KMS-11 (cell line): ENCODE measurements around the gene ZBTB18.

Experiments
- H2AFZ ChIP-seq: fragments of 200-600 bp; sonication (generic); 2 replicates; pipeline ENCODE4 v1.6.1; 2016; ENCODE audit warnings: antibody characterized with exemption, mixed run types, low read depth
- H3K27ac ChIP-seq: fragments of 200-600 bp; sonication (generic); 2 replicates; pipeline ENCODE4 v1.6.1; 2016; ENCODE audit warnings: mild to moderate bottlenecking, mixed run types
- H3K27me3 ChIP-seq: fragments of 200-600 bp; sonication (generic); 2 replicates; pipeline ENCODE4 v1.6.1; 2017; ENCODE audit warnings: mild to moderate bottlenecking, low read depth, mixed run types, moderate library complexity; ENCODE audit not compliant: insufficient read depth
- H3K36me3 ChIP-seq: fragments of 200-600 bp; sonication (generic); 2 replicates; pipeline ENCODE4 v1.6.1; 2017; ENCODE audit warnings: mild to moderate bottlenecking, mixed run types; ENCODE audit not compliant: insufficient read depth
- H3K4me1 ChIP-seq: fragments of 200-600 bp; sonication (generic); 2 replicates; pipeline ENCODE4 v1.6.1; 2016; ENCODE audit warnings: mild to moderate bottlenecking, low read depth, mixed run types; ENCODE audit not compliant: poor library complexity, severe bottlenecking
- H3K4me2 ChIP-seq: fragments of 200-600 bp; sonication (generic); 2 replicates; pipeline ENCODE4 v1.7.0; 2016; ENCODE audit warnings: mild to moderate bottlenecking, mixed run types
- H3K4me3 ChIP-seq: fragments of 200-600 bp; sonication (generic); IDR thresholded peaks from 2 replicates; pipeline ENCODE4 v1.6.1; 2017; ENCODE audit warnings: low read depth, low read length, mixed read lengths; ENCODE audit not compliant: insufficient read depth
- H3K79me2 ChIP-seq: fragments of 200-600 bp; sonication (generic); 2 replicates; pipeline ENCODE4 v1.6.1; 2016; ENCODE audit warnings: low read depth, mixed run types; ENCODE audit not compliant: insufficient read depth
- H3K9ac ChIP-seq: fragments of 200-600 bp; sonication (generic); 2 replicates; pipeline ENCODE4 v1.6.1; 2016; ENCODE audit warnings: mild to moderate bottlenecking, mixed run types
- H4K20me1 ChIP-seq: fragments of 200-600 bp; sonication (generic); 2 replicates; pipeline ENCODE4 v1.6.1; 2016; ENCODE audit warnings: mild to moderate bottlenecking, mixed run types; ENCODE audit not compliant: insufficient read depth
- TF ChIP-seq, protein P1 (sequence below): fragments of 200-600 bp; sonication (generic); conservative IDR thresholded peaks from 2 replicates; pipeline ENCODE4 v1.6.1; 2017; ENCODE audit warnings: low read depth, mild to moderate bottlenecking, antibody characterized with exemption, low read length, moderate library complexity, mixed read lengths

Gene ZBTB18

DNA sequence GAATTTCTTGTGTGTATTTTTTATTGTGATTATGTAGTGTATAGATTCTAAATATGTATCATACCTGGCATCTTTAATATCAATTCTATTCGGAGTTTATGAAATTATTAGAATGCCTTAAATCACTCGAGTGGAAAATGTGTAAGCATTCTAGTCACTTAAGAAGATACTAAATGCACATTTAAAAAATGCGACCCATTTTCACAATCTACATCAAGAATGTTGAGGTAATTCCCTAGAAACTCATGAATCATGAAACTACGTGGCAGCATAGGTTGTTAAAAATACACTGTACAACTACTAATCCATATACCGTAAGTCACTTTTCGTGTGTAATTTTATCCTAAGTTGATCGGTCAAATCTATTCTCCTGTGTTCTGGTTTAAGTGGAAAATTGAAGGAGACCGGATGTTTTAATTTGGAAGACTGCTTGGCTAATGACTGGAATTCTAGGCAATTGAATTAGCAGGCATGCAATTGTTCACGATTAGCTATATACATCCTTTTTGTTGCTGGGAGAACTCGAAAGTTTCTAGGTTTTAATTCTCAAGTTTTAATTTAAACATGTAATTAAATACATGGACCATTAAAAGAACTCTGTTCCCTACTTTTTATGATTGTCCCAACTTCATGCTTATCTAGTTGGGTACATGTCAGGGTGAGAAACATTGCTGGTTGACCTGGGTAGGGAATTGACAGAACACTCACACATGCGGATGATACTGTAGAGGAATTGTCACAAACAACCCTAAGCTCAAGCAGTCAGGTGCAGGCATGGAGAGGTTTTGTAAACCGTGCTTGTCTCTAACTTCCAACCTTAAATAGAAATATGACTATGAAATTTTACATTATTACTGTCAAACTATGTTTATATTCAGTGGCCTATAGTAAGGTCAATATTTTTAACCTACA, 6.6 kb downstream of the ZBTB18 start:
- Histone ChIP-seq H3K36me3 (no peaks in the 10 kb centered on the region), H3K9ac (no peak overlapping the region), H3K4me1 (peaks cover 2% of the 10 kb centered on the region)

DNA sequence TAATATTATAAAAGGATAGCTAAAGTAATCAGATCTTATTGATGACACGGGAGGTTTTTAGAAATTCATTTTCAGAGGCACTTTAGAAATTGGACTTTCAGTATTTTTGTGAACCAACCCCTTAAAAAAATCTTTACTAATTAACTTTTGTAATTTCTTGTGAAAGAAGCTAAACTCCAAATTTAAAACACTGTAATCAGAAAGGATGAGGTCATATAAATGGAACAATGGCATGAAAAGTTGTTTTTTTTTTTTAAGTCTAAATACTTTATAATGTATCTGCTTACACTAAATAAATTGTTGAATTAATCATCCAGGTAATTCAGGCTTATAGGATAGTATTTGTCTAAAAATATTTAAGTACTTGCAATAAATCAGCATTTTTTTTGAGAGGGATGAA, 9.0 kb downstream of the ZBTB18 start:
- Histone ChIP-seq H3K4me1 (no peaks in the 10 kb centered on the region), H3K36me3 (no peaks in the 10 kb centered on the region), H3K4me3 (no peak overlapping the region), H3K79me2 (no peaks in the 10 kb centered on the region), H3K27ac (no peak overlapping the region), H3K4me2 (no peak overlapping the region), H3K27me3 (no peaks in the 10 kb centered on the region), H2AFZ (no peak overlapping the region), H4K20me1 (no peaks in the 10 kb centered on the region), H3K9ac (no peak overlapping the region)
- TF ChIP-seq, protein P1, sequence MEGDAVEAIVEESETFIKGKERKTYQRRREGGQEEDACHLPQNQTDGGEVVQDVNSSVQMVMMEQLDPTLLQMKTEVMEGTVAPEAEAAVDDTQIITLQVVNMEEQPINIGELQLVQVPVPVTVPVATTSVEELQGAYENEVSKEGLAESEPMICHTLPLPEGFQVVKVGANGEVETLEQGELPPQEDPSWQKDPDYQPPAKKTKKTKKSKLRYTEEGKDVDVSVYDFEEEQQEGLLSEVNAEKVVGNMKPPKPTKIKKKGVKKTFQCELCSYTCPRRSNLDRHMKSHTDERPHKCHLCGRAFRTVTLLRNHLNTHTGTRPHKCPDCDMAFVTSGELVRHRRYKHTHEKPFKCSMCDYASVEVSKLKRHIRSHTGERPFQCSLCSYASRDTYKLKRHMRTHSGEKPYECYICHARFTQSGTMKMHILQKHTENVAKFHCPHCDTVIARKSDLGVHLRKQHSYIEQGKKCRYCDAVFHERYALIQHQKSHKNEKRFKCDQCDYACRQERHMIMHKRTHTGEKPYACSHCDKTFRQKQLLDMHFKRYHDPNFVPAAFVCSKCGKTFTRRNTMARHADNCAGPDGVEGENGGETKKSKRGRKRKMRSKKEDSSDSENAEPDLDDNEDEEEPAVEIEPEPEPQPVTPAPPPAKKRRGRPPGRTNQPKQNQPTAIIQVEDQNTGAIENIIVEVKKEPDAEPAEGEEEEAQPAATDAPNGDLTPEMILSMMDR: no peak

More for the DNA sequence above, 6.6 kb downstream of the ZBTB18 start:
- Histone ChIP-seq H2AFZ (no peak overlapping the region), H3K27ac (no peak overlapping the region), H4K20me1 (no peaks in the 10 kb centered on the region), H3K4me3 (no peak overlapping the region), H3K79me2 (peaks cover 7% of the 10 kb centered on the region), H3K27me3 (no peaks in the 10 kb centered on the region), H3K4me2 (no peak overlapping the region)
- TF ChIP-seq, protein P1: no peak

DNA sequence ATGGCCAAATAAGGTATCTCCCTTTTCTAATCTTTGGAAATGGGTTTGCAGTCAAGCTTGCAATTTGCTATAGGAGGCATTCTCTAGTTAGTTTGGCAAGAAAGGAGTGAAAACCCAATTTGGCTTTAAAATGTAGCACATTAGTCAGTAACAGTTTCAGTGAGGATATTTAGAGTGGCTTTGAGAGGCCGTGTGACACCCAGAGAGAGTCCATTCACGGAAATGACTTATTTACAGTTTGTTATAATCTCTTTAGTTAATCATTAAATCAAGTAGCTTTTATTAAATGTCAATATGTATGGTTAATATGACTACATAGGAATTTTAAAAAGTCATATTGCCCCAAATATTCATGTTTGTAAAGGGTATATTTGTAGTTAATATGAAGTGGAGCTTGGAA, 9.6 kb downstream of the ZBTB18 start:
- Histone ChIP-seq H3K27ac (no peak overlapping the region), H3K4me2 (no peak overlapping the region), H4K20me1 (no peaks in the 10 kb centered on the region)

DNA sequence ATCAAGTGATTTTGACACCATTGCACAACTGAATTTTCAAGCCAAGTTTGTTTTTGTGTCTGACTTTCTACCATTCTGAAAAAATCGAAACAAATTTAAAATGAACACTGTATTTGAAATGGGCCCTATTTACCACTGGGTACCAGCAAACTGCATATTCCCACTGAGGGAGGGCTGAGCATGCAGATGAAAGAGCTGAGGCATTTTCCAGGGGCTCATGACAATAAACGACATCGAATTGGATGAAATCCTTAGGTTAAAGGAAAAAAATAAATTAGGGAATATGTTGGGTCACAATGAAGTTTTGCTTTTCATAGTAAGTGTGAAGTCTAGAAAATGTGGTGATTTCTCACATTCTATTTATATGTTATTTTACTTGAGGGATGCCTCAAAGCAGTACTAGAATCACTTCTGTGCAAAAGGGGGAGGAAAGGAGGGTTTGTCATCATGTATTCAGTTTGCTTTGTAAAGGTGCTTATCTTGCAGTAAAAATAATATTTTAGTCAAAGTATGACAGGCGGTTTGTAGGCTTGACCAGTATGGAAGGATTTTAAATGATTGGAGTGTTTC, 11.2 kb downstream of the ZBTB18 start:
- TF ChIP-seq, protein P1: no peak
- no peaks in the 10 kb centered on the region for H4K20me1 ChIP-seq
- H3K4me1 ChIP-seq: no peaks in the 10 kb centered on the region
- H3K9ac ChIP-seq: no peak overlapping the region
- H3K4me3 ChIP-seq: no peak overlapping the region
- H2AFZ ChIP-seq: no peak overlapping the region
- no peak overlapping the region for H3K4me2 ChIP-seq
- H3K79me2 ChIP-seq: no peaks in the 10 kb centered on the region
- H3K27ac ChIP-seq: no peak overlapping the region
- H3K36me3 ChIP-seq: no peaks in the 10 kb centered on the region
- H3K27me3 ChIP-seq: no peaks in the 10 kb centered on the region

More for the DNA sequence above, 9.6 kb downstream of the ZBTB18 start:
- no peaks in the 10 kb centered on the region for H3K36me3 ChIP-seq
- no peak overlapping the region for H3K4me3 ChIP-seq
- TF ChIP-seq, protein P1: no peak
- H3K9ac ChIP-seq: no peak overlapping the region
- no peaks in the 10 kb centered on the region for H3K27me3 ChIP-seq
- H2AFZ ChIP-seq: no peak overlapping the region
- no peaks in the 10 kb centered on the region for H3K79me2 ChIP-seq
- no peaks in the 10 kb centered on the region for H3K4me1 ChIP-seq
